HUDEP-2 (cell line): ENCODE results near the gene COX20.
"Not testable (repeated sequence)": the region's sequence is repeated elsewhere in the genome, so short reads cannot be mapped to it uniquely, and the experiment has no call there.

Experiments used
- DNase-seq, 76 experiments: peaks; one replicate each; lab custom pipeline; 2025; ENCODE audit not compliant: unreplicated experiment in 76 of 76; lab: John Stamatoyannopoulos, UW

COX20 gene, protein sequence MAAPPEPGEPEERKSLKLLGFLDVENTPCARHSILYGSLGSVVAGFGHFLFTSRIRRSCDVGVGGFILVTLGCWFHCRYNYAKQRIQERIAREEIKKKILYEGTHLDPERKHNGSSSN

DNA sequence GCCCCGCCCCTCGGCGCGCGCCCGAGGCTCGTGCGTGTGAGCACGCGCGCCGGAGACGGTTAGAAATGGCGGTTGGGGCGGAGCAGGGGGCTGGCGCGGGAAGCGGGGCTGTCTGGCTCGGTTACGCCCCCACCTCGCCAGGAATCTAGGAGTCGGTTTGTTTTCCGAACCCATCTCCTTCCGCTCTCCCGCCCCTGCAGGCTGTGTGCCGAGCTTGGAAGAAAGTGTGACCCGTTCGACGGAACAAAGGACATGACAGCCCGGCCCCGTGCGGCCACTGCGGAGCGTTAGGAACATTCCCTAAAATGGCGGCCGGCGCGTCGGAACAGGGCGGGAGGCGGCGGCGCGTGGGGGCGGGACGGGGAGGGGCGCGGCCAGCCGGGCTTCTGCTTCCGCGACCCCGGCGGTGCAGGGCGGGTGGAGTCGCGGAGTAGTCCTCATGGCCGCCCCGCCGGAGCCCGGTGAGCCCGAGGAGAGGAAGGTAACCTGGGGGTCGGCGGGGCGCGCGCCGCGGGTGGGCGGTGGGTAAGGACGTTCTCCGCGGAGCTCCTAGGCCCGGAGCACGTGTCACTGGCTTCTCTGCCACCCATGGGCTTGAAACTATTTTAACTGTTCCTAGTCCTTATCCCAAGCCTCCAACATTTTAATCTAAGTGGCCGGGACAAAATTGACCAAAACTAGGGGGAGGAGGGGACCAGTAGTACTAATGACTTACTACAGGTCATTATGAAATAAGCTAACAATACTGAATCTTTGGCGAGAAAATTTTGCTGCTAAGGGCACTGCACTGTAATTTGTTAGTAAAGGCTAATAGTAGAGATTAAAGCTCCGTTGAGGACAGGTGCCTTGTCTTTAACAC, at the start of gene COX20:
TSS of gene COX20 (plus strand) at position 383 of the 859 bp plus-strand sequence. CDS start at position 440, 57 bp downstream.
- DNase-seq = peak in 74 of 76 experiments; percentile 28 to 97 (median 84)

DNA sequence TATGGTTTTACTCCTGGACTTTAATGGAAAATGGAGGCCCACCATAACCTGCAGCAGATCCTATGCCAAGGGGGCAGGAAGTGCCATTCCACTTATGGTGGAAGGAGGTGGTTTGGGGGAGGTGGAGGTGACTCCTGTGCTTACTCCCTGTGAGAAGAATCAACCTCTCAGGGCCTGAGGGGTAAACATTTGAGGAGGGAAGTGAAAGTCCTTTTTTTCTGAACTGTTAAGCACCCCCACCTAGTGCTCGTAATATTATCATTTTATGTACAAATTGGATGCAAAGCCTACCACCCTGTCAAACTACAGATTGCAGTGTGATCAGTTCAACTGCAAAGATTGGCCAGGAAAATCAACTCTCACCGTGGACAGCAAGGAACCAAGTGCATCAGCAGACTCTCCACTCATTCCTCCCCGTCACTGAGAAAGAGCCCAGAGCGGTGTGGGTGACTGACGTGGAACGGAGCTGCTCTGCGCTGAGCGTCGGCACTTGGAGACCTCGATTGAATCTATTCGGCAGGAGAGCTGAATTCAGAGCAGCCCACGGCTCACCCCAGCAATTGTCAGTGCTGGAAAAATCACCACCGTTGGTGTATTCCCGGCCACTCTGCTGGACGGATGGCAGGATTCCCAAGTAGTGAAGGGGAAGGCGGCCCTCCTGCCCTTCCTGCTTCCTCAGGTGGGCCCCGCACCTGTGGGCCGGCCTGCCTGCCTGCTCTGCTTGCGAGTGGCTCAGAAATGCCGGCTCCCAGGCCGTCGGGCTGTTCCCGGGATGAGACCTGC, 46.8 kb upstream of the COX20 start:
- DNase-seq = no peak

DNA sequence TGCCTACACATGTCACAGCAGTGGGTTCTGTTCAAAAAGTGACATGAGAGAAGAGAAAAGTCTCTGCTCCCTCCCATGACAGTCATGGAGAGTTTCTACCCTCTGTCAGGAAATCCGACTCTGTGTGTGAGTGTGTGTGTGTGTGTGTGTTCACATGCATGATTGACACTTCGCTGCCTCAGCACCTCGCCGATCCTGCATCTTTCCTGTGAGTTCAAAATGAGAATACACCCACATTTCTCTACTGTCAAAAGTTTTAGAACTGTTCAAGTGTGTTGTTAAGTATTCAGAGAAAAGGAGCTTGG, 46.2 kb upstream of the COX20 start:
- DNase-seq = no peak

DNA sequence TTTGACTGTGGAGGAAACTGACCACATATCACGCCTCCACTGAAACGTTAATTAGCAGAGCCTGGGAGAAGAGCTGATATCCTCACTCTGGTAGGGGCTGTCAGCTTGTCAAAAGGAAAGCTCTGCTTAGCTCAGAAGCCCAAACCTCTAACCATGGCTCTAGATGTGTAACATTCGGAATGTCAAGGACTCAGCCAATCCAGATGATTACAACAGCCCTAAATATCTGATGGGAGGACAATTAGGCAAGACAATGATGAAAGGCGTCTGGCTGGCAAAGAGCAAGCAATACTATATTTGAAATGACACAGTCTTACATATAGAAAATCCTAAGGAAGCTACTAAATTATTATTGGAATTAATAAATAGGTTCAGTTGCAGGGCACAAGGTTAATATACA, 45.7 kb upstream of the COX20 start:
- DNase-seq = no peak

DNA sequence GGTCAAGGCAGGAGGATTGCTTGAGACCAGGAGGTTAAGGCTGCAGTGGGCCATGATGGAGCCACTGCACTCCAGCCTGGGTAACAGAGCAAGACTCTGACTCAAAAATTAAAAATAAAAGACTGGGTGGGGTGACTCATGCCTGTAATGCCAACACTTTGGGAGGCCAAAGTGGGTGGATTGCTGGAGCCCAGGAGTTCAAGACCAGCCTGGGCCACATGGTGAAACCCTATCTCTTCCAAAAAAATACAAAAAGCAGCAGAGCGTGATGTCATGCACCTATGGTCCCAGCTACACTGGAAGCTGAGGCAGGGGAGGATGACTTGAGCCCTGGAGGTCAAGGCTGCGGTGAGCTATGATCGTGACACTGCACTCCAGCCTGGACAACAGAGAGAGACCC, 44.4 kb upstream of the COX20 start:
- no peak for DNase-seq

DNA sequence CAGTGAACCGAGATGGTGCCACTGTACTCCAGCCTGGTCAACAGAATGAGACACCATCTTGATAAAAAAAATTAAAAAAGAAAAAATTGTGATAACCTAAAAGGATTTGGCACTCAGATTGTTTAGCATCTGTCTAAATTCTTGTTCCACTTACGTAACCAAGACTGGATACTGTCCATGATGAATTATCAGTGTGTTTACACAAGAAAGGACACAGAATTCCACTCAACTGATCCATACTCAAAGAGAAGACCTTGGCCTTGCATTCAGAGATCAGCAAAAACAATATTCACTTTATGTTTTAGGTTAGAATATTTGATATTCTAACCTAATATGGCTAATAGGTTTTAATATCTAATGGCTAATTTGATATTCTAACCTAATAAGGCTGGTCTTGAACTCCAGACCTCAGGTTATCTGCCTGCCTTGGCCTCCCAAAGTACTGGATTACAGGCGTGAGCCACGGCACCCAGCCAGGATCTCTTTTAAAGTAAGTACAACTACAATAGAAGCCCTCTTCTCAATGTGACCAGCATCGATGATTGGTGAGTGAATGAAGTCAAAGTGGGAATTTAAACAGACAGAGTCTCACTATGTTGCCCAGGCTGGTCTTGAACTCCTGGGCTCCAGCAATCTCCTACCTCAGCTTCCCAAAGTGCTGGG, 43.1 kb upstream of the COX20 start:
- no peak for DNase-seq

DNA sequence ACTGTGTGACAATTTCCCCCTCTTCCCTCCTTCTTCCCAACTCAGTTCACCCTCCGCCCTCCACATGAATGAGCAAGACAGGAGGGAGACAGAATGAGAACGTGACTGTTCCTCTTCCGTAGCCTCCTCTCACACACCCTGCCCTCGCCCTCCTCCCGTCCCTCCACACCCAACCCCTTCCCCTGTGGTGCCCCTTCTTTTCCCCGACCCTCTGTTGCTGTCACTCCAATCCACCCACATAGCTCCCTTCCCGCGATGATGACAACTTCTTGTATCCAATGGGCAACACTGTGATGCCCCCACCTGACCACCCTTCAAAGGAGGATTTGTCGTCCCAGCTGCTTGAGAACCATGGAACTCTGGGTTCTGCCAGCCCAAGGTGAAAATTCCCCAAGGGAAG, 41.4 kb upstream of the COX20 start:
- no peak for DNase-seq

DNA sequence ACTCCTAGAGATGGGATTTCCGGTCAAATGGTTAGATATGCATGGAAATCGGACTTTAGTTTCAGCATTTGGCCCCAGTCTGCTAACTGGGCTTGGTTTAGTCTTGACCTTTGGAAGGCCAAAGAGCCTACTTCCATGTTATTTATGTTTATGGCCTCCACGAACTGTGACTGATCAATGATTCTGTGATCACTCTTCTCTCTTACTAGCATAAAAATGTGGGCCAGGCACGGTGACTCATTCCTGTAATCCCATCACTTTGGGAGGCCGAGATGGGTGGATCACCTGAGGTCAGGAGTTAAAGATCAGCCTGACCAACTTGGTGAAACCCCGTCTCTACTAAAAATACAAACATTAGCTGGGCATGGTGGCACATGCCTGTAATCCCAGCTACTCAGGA, 40.9 kb upstream of the COX20 start:
- not testable (repeated sequence) for DNase-seq

DNA sequence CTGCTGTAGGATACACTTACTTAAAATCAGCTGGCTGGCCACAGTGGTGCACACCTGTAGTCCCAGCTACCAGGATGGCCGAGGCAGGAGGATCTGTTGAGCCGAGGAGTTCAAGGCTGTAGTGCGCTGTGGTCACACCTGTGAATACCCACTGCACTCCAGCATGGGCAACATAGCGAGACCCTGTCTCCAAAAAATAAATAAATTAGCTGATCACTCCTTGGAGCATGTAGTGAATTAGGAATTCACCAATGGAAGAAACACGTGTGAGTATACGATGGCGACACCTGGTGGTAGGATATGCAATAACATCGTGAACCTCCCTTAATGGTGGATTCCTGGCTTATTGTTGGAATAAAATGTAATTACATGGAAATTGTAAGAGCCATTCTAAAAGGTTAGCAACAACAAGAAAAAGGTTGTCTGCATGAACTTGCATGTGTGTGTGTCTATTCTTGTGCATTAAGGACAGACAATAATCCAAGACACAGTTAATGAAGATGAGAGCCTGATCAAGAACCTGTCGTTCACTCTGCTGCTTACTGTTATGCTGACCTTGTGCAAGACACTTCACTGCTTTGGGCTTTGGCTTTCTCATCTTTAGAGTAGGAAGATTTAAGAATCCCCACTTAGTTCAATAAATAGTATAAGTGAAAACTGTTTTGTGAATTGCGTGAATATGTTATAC, 38.6 kb upstream of the COX20 start:
- peak in 38 of 76 experiments; percentile 2 to 57 (median 15) for DNase-seq

DNA sequence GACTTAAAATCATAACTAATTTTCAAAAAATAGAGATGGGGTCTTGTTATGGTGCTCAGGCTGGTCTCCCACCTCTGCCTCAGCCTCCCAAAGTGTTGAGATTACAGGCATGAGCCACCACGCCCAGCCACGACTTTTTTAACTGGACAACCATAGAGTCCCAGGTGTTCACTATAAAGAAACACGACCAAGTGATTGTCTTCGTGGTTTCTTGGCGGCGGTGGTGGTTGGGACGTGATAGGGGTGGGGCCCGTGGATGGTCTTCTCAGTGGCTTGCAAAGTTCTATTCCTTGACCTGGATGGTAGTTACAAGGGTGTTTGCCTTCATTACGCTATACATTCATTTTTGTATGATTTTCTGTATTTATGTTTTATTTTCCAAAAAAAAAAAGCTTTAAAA, 34.6 kb upstream of the COX20 start:
- no peak for DNase-seq

DNA sequence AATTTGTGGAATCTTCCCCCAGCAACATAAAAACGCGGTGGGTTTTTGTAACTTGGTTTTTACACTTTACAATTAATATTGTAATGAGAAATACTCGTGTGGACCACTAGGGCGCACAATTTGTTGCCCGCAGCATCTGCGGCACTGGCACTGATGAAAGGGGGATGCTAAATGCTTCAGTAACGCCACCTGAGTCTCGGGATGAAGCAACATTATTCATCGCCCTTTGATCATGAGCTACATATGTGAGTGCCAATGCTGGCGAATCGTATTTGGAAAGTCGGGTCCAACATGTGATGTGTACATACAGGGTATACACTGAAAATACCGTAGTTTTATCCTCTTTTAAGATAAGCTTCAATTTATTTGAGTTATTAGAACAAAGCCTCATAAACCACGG, 34.2 kb upstream of the COX20 start:
- DNase-seq = peak in 15 of 76 experiments; percentile 0 to 30 (median 3)

DNA sequence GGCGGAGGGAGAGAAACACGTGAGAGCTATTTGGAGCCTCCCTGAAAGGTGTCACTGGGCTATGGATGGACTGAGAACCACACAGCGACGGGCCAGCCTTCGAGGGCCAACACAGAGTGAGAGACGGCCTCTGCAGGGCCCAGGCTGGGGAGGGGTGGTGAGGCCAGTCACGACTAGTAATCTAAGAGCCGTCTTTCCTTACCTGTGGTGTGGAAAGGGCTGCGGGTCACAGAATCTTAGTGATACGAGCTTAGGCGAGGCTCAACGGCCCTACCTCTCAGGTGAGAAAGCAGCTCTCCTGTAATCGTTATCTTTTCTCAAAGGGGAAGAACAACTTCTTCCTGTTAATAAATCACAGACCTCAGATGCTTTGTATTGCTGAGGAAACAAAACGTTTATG, 33.4 kb upstream of the COX20 start:
- DNase-seq = no peak

DNA sequence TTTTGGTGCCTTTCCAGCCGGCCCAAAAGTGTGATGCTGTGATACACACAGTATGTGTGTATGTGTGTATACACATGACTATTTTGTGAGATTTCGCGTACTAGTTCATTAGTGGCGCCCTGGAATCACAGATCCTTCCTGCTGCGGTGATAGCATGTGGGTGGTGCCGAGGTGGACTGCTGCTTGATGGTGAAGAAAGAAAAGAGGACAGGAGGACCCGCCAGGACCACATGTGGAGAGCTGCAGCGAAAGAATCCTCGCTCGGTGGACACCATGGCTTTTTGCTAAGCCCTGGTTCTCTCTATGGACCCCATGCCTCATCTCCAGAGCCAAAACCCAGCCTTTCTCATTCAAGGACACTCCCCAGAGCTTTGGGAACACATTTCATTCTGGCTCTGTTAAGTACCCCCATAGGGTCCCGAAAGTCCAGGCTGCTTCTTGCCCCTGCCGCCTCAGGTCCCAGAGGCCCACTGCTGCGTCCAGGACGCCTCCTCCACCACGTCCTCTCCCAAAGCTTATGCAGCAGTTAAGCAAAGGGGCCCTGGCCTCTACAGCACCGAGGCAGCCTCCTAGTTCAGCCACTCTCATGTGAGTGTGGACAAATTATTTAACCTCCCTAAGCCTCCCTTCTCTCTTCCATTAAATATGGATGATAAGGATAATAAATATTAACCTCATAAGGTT, 32.8 kb upstream of the COX20 start:
- DNase-seq = no peak

DNA sequence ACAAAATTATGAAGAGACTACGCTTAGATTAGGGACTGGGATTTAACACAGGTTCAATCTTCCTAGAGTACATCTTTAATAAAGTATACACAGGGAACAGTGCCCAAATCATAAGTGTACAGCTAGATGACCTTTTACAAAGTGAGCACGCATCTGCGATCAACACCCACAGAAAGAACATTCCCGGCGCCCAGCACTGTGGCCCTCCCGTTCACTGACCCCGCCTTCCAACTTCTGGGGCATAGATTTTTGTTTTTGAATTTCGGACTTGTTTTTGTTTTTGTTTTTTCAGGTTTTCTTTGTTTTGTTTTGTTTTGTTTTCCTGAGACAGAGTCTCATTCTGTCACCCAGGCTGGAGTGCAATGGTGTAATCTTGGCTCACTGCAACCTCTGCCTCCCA, 30.6 kb upstream of the COX20 start:
- DNase-seq = no peak

DNA sequence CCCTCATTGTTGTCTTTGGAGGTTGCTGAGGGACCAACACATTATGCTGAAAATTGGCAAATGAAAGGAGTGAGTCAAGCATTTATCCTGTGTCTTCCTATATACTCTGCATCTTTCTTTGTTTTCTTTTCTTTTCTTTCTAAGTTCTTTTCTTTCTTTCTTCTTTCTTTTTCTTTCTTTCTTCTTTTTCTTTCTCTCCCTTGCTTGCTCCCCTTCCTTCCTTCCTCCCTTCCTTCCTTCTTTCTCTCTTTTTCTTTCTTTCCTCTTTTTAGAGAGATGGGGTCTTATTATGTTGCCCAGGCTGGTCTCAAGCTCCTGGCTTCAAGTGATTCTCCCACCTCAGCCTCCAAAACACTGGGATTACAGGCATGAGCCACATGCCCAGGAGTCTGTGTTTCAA, 28.3 kb upstream of the COX20 start:
- DNase-seq = no peak

DNA sequence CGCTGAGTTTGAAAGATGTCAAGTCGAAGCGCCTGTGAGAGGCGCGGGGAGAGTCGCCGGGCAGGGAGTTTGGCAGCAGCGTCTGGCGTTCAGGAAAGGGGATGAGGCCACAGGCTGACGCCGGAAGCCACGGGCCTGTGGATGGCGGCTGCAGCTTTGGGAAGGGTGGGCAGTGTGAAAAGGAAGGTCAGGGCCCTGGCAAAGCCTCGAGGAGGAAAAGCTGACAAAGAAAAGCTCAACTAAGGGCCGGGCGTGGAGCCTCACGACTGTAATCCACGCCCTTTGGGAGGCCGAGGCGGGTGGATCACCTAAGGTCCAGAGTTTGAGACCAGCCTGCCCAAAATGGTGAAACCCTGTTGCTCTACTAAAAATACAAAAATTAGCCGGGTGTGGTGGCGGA, 25.2 kb upstream of the COX20 start:
- no peak for DNase-seq

DNA sequence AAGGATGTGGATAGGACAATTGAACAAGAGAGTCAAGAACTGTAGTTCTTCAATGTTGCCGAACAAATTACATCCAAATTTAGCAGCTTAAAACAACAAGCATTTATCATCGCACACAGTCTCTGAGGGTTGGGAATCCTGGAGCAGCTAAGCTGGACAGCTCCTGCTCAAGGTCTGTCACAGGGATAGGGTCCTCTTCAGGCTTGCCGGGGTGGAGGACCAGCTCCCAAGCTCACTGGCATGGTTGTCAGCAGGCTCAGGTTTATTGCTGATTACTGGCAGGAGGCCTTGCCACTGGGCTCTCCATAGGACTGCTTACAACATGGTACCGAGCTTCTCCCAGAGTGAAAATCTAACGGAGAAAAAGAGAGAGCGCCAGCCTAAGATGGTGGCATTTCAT, 22.1 kb upstream of the COX20 start:
- DNase-seq = no peak

DNA sequence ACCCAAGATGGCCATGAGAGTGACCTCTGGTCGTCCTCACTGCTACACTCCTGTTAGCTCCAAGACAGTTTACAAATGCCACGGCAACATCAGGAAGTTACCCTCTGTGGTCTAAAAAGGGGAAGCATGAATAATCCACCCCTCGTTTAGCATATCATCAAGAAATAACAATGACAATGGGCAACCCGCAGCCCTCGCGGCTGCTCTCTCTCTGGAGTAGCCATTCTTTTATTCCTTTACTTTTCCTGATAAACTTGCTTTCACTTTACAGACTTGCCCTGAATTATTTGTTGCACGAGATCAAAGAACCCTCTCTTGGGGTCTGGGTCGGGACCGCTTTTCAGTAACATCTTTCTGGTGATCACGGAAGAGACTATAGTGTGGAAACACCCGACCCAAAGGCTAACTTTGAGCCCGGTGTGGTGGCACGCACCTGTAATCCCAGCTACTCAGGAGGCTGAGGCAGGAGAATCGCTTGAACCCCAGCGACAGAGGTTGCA, 19.8 kb upstream of the COX20 start:
- no peak for DNase-seq

DNA sequence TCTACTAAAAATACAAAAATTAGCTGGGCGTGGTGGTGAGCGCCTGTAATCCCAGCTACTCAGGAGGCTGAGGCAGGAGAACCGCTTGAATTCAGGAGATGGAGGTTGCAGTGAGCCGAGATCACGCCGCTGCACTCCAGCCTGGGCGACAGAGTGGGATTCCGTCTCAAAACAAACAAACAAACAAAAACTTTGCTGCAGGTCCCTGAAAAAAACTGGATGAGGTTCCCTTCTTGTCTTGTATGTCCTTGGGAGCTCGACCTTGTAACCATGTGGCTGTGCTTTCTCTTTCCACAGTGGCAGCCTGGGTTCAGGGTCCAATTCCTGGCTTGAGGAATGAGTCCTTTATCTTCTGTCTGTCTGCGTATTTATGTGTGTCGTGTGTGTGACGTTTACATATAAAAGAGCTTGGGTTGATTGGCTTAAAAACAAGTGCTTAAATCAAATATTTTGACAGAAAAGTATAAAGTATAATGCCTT, 18.0 kb upstream of the COX20 start:
- DNase-seq = no peak

DNA sequence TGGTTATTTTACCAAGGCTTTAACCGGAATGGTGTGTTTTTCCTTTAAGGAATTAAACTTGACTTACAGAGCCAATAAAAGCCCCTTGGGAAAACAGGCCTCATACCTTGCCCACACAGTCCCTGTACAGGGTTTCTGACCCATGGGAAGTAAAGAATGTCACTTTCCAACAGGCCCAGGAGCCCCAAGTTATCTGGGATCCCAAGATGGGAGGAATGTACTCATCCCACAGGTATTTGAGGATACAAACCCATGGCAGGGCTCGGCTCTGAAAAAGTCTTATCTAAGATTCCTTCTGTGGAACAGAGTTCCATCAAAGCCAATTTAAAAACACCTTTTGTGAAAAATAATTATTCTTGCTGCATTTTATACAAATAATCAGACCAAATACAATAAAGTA, 15.3 kb upstream of the COX20 start:
- DNase-seq = no peak
